Psoas muscle (tissue), 8 donors: ENCODE data around the gene ATOSA. TPM values are rescaled to one million over a fixed set of nuclear protein-coding genes. Genes with fewer than 3 reads are reported as not detected.

Experiments
- ATAC-seq, 4 donors: fragments of 200-7000 bp; cut with Tn5 transposase; one replicate each; pipeline ENCODE4 v1.9.1; 2020; ENCODE audit warnings: moderate library complexity in 3 of 4, mild to moderate bottlenecking in 2 of 4
- DNase-seq, 2 donors: peaks; one replicate each; pipeline ENCODE4 v3.0.0-alpha.2; 2020
- H3K27ac ChIP-seq: fragments of 200-600 bp; one replicate; pipeline ENCODE4 v1.8.0; 2022
- H3K27me3 ChIP-seq, 3 donors: fragments of 200-600 bp in 1 of 3; one replicate each; pipeline versions ENCODE4 v1.6.1 to v1.8.0; 2013 to 2022; ENCODE audit warnings: low read length in 2 of 3, mild to moderate bottlenecking in 2 of 3, moderate library complexity in 1 of 3; ENCODE audit not compliant: insufficient read depth in 3 of 3
- H3K36me3 ChIP-seq, 2 donors: fragments of 200-600 bp in 1 of 2; one replicate each; pipeline versions ENCODE4 v1.6.1 to v1.8.0; 2013 to 2022; ENCODE audit warnings: low read depth in 1 of 2, mild to moderate bottlenecking in 1 of 2, moderate library complexity in 1 of 2; ENCODE audit not compliant: insufficient read depth in 1 of 2
- H3K4me1 ChIP-seq: fragments of 200-600 bp; one replicate; pipeline ENCODE4 v1.8.0; 2022
- H3K4me3 ChIP-seq: fragments of 200-600 bp; one replicate; pipeline ENCODE4 v1.8.0; 2022; ENCODE audit warnings: mild to moderate bottlenecking
- H3K9me3 ChIP-seq: fragments of 200-600 bp; one replicate; pipeline ENCODE4 v1.8.0; 2022
- CTCF ChIP-seq: fragments of 200-600 bp; IDR thresholded peaks from one replicate; pipeline ENCODE4 v1.8.0; 2022; ENCODE audit warnings: antibody characterized with exemption
- WGBS, 3 donors: extraction: QIAGEN DNeasy Blood & Tissue Kit; methylation state at CpG; one replicate each; pipeline versions ENCODE4 v1.1.6 to v1.1.7; 2013; 5-methylcytosine and 5-hydroxymethylcytosine counted together
- intact Hi-C, 2 donors: fragments of 100-400 bp; cut with DNase I; formaldehyde crosslinking; loops; one replicate each; pipeline versions ENCODE4 v1.11.0 to v1.14.2; 2022
- polyA plus RNA-seq, 3 donors: library from polyadenylated mRNA; stranded (reverse); fragments of 200-250 nt; gene quantifications; one replicate each; pipeline ENCODE4 v1.2.3, GENCODE V29; 2013
- total RNA-seq, 4 donors: library from RNA; stranded (reverse); fragmentation: NEBNext Ultra II Directional in 2 of 4; extraction: Animal tissue kit (Norgen Biotek cat#: 25700) in 2 of 4; gene quantifications; one replicate each; pipeline versions ENCODE4 v1.2.1 to v1.2.4, GENCODE V29; 2021 to 2023
- donor health status: healthy with polysubstance abuse.
- donor health status: DM: no; HTN: no; CAD: no; lungs with moderate emphysema.
- donor health status: Bipolar disorder and iron deficiency.
- donor health status: healthy.
- donor health status: DM: yes; HTN: yes; CAD: no.
- donor health status: DM: no; HTN: no; CAD: no.
- donor health status: DM: no; HTN: no; CAD: no.
- donor health status: DM: yes; HTN: yes; CAD: no.

The ATOSA gene
- total and polyA plus RNA-seq, 7 donors = 9.8 to 129 (median 60.3) TPM

GRCh38 chr15:52715411-52715810, 36.2 kb upstream of the ATOSA start:
- TF ChIP-seq CTCF = no peak
- intact Hi-C loops = no loop called here
- ATAC-seq = no peak

DNA sequence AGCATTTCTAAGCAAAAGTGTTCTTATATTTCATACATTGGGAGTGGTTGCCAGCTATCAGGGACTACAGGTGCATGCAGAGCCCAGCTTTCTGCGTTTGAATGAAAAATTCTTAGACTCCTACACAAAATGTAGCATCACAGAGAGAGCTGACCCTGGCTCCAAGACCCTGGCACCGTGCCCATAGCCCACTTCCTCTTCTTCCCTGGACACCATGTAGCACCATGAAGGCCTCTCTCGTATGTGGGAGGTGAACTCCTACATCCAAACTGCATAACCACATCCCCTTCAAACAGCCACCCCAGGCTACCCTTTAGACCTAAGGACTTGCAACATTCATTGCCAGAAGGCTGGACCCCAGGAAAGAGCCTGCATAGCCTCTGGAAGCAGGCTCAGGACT, 35.8 kb upstream of the ATOSA start:
- 54 to 79% (median 56%) methylated on average over 3 of the region's 3 CpGs for WGBS, 3 donors
- no peak for DNase-seq

More at GRCh38 chr15:52715411-52715810, 36.2 kb upstream of the ATOSA start:
- 72 to 81% (median 76%) methylated on average over 5 of the region's 5 CpGs for WGBS, 3 donors
- H3K27me3 ChIP-seq = no peaks in the 10 kb centered on the region
- H3K27ac ChIP-seq = no peak overlapping the region
- no peaks in the 10 kb centered on the region for H3K9me3 ChIP-seq
- no peaks in the 10 kb centered on the region for H3K36me3 ChIP-seq
- H3K4me3 ChIP-seq = no peak overlapping the region
- H3K4me1 ChIP-seq = no peaks in the 10 kb centered on the region
- no peak for DNase-seq

DNA sequence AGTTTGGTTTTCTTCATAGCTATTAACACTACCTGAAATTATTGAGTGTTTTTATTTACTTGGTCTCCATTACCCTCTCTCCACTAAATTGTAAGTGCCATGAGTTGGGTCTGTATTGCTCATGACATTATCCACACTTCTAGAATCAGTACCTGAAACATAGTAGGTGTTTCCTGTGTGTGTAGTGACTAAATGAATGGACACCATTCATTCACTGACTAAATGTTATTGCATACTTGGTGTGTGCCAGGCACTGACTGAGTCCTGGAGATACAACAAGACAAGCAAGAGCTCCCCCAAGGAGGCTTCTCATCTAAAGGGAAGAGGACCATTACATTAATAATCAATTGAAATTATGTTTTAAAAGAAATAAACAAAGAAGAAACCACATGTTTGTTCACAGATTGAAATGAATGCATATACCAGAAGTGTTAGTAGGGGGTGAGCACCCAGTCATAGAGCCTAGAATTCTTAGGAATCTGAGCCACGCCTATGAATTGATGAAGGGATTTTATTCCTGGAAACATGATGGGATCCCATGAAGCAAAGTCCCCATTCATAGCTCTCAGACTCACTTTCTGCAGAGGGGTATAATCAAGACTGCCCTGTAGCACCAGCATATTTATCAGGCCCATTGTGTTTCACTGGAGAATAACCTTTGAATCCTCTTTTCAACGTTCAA, 31.7 kb upstream of the ATOSA start:
- H3K36me3 ChIP-seq = no peaks in the 10 kb centered on the region
- DNase-seq (no peak), ATAC-seq (no peak)
- no peak overlapping the region for H3K4me3 ChIP-seq
- WGBS, 3 donors = 81 to 87% (median 82%) methylated on average over 2 of the region's 2 CpGs
- no peaks in the 10 kb centered on the region for H3K4me1 ChIP-seq
- TF ChIP-seq CTCF = no peak
- intact Hi-C loops = no loop called here
- H3K9me3 ChIP-seq = no peaks in the 10 kb centered on the region
- no peak overlapping the region for H3K27ac ChIP-seq
- no peaks in the 10 kb centered on the region for H3K27me3 ChIP-seq

More for the DNA sequence above, 35.8 kb upstream of the ATOSA start:
- Histone ChIP-seq H3K4me3 (no peak overlapping the region), H3K36me3 (no peaks in the 10 kb centered on the region), H3K27me3 (no peaks in the 10 kb centered on the region), H3K9me3 (no peaks in the 10 kb centered on the region), H3K27ac (no peak overlapping the region), H3K4me1 (no peaks in the 10 kb centered on the region)
- intact Hi-C loops = no loop called here
- TF ChIP-seq CTCF = no peak
- ATAC-seq = no peak

- no peaks in the 10 kb centered on the region for H3K36me3 ChIP-seq
- no peaks in the 10 kb centered on the region for H3K27me3 ChIP-seq
- ATAC-seq (peak in 2 of 4 donors; percentile 36 to 69), DNase-seq (no peak)
- H3K9me3 ChIP-seq = no peaks in the 10 kb centered on the region
- 94 to 100% (median 96%) methylated on average over 1 of the region's 1 CpG for WGBS, 3 donors
- no peak overlapping the region for H3K27ac ChIP-seq
- no peak overlapping the region for H3K4me3 ChIP-seq
- intact Hi-C loops = no loop called here
- H3K4me1 ChIP-seq = no peaks in the 10 kb centered on the region
- TF ChIP-seq CTCF = no peak
Observed at GRCh38 chr15:52710050-52710707, 31.0 kb upstream of the ATOSA start.
